ENCODE data around the gene TUBAL3. TPM values are rescaled to one million over a fixed set of nuclear protein-coding genes. Genes with fewer than 3 reads are reported as not detected.

Gene TUBAL3
- total and polyA plus RNA-seq, 2 donors (not counting 3 experiments of a cell fraction or from before 2014, with no cell fraction given) = not detected

- Histone ChIP-seq H3K9me1 (replicated peaks; ENCODE audit: control insufficient read depth, extremely low read depth, insufficient read depth, low read length) (no peaks in the 10 kb centered on the region), H4K20me1 (replicated peaks; ENCODE audit: control insufficient read depth, extremely low read depth, insufficient read depth, low read length) (no peaks in the 10 kb centered on the region), H2AFZ (ENCODE audit: low read depth, low read length) (no peak overlapping the region), H3K27ac (ENCODE audit: insufficient read depth, low read depth, low read length) (no peak overlapping the region), H3K27me3 (ENCODE audit: control insufficient read depth in 2 of 2, insufficient read depth in 2 of 2, low read length in 2 of 2) (peaks cover 0 to 2% of the 10 kb centered on the region in 2 experiments), H3K4me2 (ENCODE audit: insufficient read depth, low read length) (no peak overlapping the region), H3K9me3 (replicated peaks; ENCODE audit: control insufficient read depth, insufficient read depth, low read length) (no peaks in the 10 kb centered on the region), H3K4me3 (replicated peaks in 1 of 3; ENCODE audit: insufficient read depth in 1 of 3, low read depth in 1 of 3, low read length in 3 of 3) (no peak overlapping the region), H3K36me3 (ENCODE audit: control insufficient read depth in 2 of 2, extremely low read depth in 1 of 2, insufficient read depth in 2 of 2, low read length in 2 of 2) (no peaks in the 10 kb centered on the region), H3K79me2 (ENCODE audit: control insufficient read depth, insufficient read depth, low read length) (no peaks in the 10 kb centered on the region), H3K4me1 (ENCODE audit: control insufficient read depth, extremely low read depth, insufficient read depth, low read length) (no peaks in the 10 kb centered on the region), H3K9ac (replicated peaks; ENCODE audit: extremely low read depth, insufficient read depth, low read length) (no peak overlapping the region)
- dilution Hi-C loops (cut with MboI; ENCODE audit: extremely low pct_ligation_motif_present, low sequenced_read_pairs) (no loop called here), intact Hi-C loops (cut with micrococcal nuclease) (loop anchor here (2.0 kb wide), 1 partner anchor 50 kb away; no protein-coding TSS in a partner anchor)
- CTCF ChIA-PET = interaction anchor here (2.5 kb wide), 1 partner anchor 536 kb away, joined by 33 read pairs; no protein-coding TSS in a partner anchor
- TF ChIP-seq FOS (IDR thresholded peaks at IDR 0.05; ENCODE audit: borderline replicate concordance, insufficient read depth, low read length) (no peak), CTCF (IDR thresholded peaks at IDR 0.05; ENCODE audit: extremely low read depth in 1 of 2, insufficient read depth in 1 of 2, low read depth in 1 of 2, low read length in 2 of 2) (no peak), MYC (IDR thresholded peaks at IDR 0.05; ENCODE audit: low read depth, low read length) (no peak), JUN (IDR thresholded peaks at IDR 0.05; ENCODE audit: borderline replicate concordance, insufficient read depth, insufficient read length, low read depth) (no peak), GATA2 (IDR thresholded peaks at IDR 0.05; ENCODE audit: insufficient read depth, insufficient read length, low read depth, low read length) (no peak), POLR2AphosphoS5 (IDR thresholded peaks at IDR 0.05; ENCODE audit: insufficient read depth, low read depth, low read length) (no peak), EZH2 (IDR thresholded peaks at IDR 0.05; ENCODE audit: borderline replicate concordance, low read depth, low read length, severe bottlenecking) (no peak)
- DNase-seq (ENCODE audit: low read depth, low spot score) (no peak), FAIRE-seq (no peak)
- POLR2A ChIA-PET = no interaction called here
- BruUV-seq (replicated peaks) = no TSS peak
Observed at GRCh38 chr10:5385224-5385623, 19.4 kb downstream of the TUBAL3 start.

All from endothelial cell of umbilical vein (primary cell).